GM18867 (cell line): Measurements from ENCODE around the gene KRTAP5-7.
"Not testable (repeated sequence)": the region's sequence is repeated elsewhere in the genome, so short reads cannot be mapped to it uniquely, and the experiment has no call there.

ENCODE experiments used
- ATAC-seq: cut with Tn5 transposase; IDR thresholded peaks from one replicate; pipeline ENCODE4 v1.9.1; 2021; ENCODE audit warnings: mild to moderate bottlenecking, moderate library complexity; ENCODE audit not compliant: unreplicated experiment

Gene KRTAP5-7

GRCh38 chr11:71556018-71556417 lies 29.0 kb downstream of the KRTAP5-7 start:
- no peak for ATAC-seq

GRCh38 chr11:71557257-71557656 lies 30.2 kb downstream of the KRTAP5-7 start:
- no peak for ATAC-seq

DNA sequence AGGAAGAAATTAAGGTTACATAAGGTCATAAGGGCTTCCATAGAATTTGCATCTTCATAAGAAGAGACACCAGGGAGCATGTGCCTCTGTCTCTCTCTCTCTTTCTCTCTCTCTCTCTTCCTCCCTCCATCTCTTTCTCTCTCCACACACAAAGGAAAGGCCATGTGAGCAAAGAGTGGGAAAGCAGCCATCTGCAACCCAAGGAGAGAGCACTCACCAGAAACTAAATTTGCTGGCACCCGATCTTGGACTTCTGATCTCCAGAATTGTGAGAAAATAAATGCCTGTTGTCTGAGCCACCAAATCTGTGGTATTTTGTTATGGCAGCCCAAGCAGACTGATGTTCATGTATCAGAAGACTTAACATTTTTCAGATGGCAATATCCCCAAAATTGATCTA lies 31.9 kb downstream of the KRTAP5-7 start:
- ATAC-seq = no peak

DNA sequence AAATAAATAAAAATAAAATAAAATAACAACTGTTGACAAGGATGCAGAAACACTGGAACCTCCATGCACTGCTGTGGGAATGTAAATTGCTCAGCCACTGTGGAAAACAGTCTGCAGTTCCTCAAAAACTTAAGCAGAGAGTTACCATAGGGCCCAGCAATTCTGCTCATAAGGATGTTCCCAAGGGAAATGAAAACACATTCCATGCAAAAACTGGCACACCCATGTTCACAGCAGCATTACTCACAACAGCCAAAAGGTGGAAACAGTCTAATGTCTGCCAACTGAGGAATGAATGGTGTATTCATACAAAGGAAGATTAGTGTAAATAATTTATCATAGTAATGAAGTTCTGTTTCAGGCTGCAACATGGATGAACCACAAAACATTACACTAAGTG lies 35.1 kb downstream of the KRTAP5-7 start:
- no peak for ATAC-seq

GRCh38 chr11:71563406-71563805 lies 36.3 kb downstream of the KRTAP5-7 start:
- ATAC-seq = no peak

DNA sequence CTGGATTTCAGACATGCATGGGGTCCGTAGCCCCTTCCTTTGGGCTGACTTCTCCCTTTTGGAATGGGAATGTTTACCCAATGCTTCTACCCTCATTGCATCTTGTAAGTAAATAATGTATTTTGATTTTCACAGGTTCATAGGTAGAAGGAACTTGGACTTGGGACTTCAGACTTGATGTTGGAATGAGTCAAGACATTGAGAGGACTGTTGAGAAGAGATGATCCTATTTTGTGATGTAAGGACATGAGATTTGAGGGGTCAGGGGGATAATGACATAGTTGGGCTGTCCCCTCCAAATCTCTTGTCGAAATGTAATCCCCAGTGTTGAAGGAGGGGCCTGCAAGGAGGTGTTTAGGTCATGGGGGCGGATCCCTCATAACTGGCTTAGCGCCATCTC lies 37.4 kb downstream of the KRTAP5-7 start:
- no peak for ATAC-seq

GRCh38 chr11:71565263-71565662 lies 38.2 kb downstream of the KRTAP5-7 start, which contains the start of gene KRTAP5-10:
KRTAP5-10 (plus strand) TSS chr11:71565563; CDS start chr11:71565588, 25 bp downstream.
- ATAC-seq = no peak

DNA sequence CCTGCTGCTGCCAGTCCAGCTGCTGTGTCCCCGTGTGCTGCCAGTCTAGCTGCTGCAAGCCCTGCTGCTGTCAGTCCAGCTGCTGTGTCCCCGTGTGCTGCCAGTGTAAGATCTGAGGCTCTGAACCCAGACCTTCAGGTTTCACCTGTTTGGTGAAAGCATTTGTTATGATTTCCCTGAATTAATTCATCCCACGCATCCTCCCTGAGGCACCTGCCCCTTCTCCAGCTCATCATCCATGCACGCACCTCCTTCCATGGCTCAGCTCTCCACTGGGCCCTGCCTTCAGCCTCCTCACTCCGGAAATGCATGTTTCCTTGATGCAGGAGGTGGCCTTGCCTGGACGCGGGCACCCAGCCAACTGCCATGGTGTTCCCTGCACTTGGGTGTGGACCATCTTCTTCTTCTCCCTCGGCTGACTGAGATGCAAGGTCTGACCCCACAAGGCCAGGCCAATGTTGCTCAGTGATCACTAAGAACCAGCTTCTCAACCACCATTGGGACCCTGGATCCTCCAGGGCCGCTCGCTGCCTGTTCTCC lies 39.1 kb downstream of the KRTAP5-7 start:
- ATAC-seq = no peak

DNA sequence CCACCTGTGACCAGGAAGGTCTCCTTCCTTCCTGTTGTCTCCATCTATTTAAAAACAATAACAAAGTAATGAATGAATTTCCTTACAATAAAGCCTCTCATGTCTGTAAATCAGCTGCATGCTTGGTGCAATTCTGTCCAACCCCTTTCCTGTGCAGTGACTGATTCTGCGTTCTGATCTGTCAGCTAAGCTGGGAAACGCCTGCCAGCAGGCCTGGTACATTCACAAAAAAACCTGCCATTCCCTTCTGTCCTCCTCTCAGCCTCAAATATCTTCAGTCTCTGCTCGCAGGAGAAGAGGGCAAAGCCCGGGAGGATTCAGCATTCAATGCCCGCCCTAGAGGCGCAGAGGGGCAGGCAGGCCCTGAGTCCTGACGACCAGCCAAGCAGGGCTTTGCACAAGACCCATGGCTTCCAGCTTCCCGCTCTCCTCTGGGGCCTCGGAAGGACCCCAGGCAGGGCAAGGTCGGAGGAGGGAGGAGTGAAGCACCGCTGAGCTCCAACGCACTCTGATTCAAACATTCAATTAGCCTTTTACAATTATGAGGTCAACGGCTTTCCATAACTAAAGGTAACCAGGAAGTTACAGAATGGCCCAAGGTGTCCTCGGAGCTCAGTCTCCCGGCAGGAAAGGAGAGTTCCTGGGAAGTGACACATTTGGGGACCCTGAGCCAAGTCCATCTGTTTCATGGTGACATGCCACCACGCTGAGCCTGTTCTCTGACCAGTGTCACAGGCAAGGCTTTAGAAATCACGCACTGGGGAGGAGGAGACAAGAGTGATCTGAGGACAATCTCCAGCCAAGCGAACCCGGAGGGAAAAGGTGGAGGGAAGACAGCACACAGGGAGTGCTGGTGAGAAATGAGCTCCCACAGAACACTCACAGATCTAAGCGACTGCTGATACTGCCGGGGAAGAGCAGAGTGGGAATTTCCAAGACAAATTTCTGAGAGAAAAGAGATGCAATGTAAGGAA lies 39.8 kb downstream of the KRTAP5-7 start:
- not testable (repeated sequence) for ATAC-seq

DNA sequence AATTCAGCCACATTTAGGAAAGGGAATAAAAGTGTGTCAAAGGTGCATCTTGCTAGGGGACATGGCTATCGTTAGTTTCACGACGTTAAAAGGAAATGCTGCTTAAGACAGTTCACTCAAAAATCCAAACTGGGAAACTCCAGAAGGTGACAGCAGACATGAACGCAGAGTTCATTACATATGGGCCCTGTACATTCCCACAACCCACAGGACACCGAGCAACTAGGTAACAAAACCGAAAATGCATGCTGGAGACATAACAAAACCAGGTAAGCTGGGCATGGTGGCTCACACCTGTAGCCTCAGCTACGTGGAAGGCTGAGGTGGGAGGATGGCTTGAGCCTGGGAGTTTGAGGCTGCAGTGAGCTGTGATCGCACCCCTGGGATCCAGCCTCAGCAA lies 40.6 kb downstream of the KRTAP5-7 start:
- not testable (repeated sequence) for ATAC-seq

GRCh38 chr11:71568704-71569349 lies 41.8 kb downstream of the KRTAP5-7 start:
- no peak for ATAC-seq

- not testable (repeated sequence) for ATAC-seq
Measured at GRCh38 chr11:71571101-71571850, 44.2 kb downstream of the KRTAP5-7 start.

- ATAC-seq = no peak
Measured at GRCh38 chr11:71572811-71573210, 45.7 kb downstream of the KRTAP5-7 start.

DNA sequence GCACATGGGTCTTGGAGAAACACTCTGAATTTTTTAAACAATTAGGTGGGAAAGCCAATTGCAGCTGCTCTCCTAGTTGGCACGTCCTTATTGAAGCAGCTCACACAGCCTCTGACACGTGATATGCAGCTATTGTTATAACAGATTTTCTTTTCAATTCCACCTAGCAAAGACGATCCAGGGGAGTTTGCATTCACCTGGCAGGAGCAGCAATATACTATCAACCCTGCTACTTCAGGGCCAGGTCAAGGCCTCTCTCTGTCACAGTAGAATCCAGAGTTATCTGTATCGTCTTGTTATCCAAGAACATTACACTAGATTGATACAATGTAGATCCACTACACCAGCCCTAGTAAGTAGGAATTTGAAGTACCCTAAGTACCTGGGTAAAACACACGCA lies 47.4 kb downstream of the KRTAP5-7 start:
- no peak for ATAC-seq

DNA sequence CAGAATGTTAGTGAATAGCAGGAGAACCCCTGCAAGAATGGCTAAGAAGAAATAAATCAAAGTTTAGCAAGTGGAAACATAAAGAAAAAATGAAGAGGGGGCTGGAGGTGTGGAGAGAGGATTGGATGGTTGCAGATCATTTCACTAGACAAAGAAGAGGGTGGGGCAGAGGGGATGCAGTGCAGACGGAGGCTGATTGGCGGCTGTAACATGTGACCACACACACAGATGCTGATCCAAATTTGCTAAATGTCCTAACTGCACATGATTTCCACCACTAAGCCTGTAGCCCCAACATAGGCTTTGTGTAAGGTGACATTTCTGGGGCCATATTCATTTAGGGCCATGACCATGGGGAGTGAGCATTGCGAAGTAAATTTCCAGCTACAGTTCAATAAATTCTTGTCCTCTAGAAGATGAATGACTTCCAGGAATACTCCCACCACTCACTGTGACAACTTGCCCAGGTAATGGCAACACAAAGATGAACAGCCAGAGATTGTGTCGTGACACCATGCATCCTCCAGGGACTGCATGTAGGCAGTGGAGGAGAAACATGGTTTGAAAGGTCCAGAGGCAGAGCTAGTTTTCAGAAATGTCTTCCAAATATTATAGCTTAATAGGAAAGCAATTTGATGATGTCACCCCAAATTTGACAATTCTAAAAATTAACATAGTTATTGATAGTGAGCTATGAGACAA lies 48.8 kb downstream of the KRTAP5-7 start:
- no peak for ATAC-seq

- not testable (repeated sequence) for ATAC-seq
Measured at GRCh38 chr11:71576688-71577465, 49.8 kb downstream of the KRTAP5-7 start.

DNA sequence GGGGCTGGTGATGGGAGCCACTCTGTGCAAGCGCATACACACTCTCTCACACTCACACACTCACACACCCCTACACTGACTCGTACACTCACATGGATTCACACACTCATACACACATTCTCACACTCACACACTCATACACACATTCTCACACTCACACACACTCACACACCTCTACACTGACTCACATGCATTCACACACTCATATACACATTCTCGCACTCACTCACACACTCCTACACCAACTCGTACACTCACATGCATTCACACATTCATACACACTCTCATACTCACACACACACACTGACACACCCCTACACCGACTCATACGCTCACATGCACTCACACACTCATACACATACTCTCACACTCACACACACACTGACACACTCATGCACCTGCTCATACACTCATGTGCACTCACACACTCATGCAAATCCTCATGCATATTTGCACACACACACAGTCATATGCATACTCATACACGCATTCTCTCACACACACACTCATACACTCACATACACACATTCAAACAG lies 50.5 kb downstream of the KRTAP5-7 start:
- no peak for ATAC-seq
